22Rv1 (cell line): Measurements from ENCODE around the gene ZFYVE21.

Source experiments
- H3K27ac ChIP-seq: fragments of 450-650 bp; 2 replicates; pipeline ENCODE4 v1.5.1; 2017
- ZFX ChIP-seq: fragments of 450-650 bp; IDR thresholded peaks from 2 replicates; pipeline ENCODE4 v1.6.1; 2017; ENCODE audit warnings: antibody characterized with exemption, borderline replicate concordance
- TF ChIP-seq, protein P1 (sequence below): fragments of 450-650 bp; IDR thresholded peaks from 2 replicates; pipeline ENCODE4 v1.5.1; 2017; ENCODE audit warnings: mild to moderate bottlenecking

ZFYVE21 gene

GRCh38 chr14:103762541-103762940 is 46.9 kb downstream of the ZFYVE21 start:
- H3K27ac ChIP-seq = no peak overlapping the region
- TF ChIP-seq, protein P1, sequence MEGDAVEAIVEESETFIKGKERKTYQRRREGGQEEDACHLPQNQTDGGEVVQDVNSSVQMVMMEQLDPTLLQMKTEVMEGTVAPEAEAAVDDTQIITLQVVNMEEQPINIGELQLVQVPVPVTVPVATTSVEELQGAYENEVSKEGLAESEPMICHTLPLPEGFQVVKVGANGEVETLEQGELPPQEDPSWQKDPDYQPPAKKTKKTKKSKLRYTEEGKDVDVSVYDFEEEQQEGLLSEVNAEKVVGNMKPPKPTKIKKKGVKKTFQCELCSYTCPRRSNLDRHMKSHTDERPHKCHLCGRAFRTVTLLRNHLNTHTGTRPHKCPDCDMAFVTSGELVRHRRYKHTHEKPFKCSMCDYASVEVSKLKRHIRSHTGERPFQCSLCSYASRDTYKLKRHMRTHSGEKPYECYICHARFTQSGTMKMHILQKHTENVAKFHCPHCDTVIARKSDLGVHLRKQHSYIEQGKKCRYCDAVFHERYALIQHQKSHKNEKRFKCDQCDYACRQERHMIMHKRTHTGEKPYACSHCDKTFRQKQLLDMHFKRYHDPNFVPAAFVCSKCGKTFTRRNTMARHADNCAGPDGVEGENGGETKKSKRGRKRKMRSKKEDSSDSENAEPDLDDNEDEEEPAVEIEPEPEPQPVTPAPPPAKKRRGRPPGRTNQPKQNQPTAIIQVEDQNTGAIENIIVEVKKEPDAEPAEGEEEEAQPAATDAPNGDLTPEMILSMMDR = no peak
- TF ChIP-seq ZFX = no peak

GRCh38 chr14:103763730-103764488 is 48.3 kb downstream of the ZFYVE21 start:
- TF ChIP-seq, protein P1 = no peak
- TF ChIP-seq ZFX = no peak
- H3K27ac ChIP-seq = no peak overlapping the region

DNA sequence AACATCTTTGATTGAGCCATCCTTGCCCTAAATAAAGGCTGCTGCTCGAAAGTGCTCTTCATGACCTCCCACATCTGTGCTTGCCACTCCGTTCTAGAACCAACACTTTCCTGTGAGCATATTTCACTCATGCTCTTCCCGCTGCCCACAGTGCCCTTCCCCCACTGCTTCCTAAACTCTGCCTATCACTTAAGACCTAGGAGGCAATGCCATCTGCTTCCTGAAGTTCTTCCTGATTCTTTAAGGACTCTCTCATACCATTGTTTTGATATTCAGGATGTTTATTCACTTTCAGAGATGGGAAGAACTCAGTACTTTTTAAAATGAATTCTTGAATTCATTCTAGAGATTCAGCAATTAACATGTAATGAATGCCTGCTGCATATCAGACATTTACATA is 49.9 kb downstream of the ZFYVE21 start:
- TF ChIP-seq ZFX = no peak
- TF ChIP-seq, protein P1 = no peak
- H3K27ac ChIP-seq = no peak overlapping the region

- TF ChIP-seq ZFX = no peak
- TF ChIP-seq, protein P1 = no peak
- H3K27ac ChIP-seq = no peak overlapping the region
Observed at GRCh38 chr14:103767336-103767894, 51.8 kb downstream of the ZFYVE21 start.

DNA sequence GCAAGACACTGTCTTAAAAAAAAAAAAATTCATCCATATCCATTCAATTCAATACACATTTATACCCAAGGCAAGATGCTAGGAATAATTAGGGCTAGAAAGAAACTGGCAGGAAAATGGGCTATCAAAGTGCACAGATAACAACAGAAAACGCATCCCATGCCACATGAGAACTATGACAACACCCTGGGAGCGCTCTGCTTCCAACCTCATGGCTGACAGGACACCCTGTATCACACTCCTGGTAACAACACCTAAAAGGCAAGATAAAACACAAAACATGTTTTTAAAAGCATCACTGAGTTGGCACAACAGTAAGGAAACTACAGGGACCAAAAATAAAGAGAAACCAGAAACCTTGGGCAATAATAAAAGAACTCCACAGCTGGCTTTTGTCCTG is 54.9 kb downstream of the ZFYVE21 start:
- TF ChIP-seq, protein P1 = no peak
- no peak for TF ChIP-seq ZFX
- H3K27ac ChIP-seq = no peak overlapping the region

DNA sequence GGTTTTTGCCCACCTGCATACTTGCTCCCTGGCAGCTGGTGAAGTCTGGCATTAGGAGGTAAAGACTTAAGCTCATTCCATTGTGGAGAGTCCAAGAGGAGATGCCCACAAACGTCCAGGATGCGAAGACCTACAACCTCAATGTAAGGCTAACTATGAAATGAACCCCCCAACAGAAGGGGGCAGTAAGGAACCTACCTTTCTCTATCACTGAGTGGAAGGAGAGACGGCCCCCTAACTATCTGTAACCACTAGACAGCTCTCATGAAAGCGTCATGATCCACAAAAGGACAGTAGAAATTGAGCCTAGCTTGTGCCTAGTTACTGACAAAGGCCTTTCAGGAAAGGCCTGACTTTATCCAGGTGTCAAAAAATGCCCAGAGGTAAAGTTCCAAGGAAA is 55.3 kb downstream of the ZFYVE21 start:
- H3K27ac ChIP-seq = no peak overlapping the region
- TF ChIP-seq ZFX = no peak
- TF ChIP-seq, protein P1 = no peak

DNA sequence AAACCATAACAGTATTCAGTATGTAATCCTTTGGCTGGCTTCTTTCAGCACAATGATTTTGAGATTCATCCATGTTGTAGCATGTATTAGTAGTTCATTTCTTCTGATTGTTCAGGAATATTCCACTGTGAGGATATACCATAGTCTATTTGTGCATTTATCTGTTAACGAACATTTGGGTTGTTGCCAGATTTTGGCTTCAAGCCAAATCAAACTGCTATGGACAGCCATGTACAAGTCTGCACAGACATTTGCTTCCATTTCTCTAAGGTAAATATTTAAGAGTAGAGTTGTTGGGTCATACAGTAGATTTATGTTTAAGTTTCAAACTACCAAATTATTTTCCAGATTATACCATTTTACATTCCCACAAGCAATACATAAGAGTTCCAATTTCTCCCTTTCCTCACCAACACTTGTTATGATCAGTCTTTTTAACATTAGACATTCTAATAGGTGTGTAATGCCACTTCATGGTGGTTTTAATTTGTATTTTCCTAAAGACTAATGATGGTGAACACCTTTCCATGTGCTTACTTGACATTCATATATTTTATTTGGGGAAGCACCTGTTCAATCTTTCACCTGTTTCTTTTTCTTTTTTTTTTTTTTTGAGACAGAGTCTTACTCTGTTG is 56.6 kb downstream of the ZFYVE21 start:
- no peak overlapping the region for H3K27ac ChIP-seq
- TF ChIP-seq ZFX = no peak
- TF ChIP-seq, protein P1 = no peak
